ENCODE results near the gene ALDOB. TPM values are rescaled to one million over a fixed set of nuclear protein-coding genes. Genes with fewer than 3 reads are reported as not detected.

Gene ALDOB
- total and polyA plus RNA-seq, 2 of the 13 experiments (the other 11 are each of a cell fraction or from before 2014, with no cell fraction given) = 0.29 to 0.97 TPM

DNA sequence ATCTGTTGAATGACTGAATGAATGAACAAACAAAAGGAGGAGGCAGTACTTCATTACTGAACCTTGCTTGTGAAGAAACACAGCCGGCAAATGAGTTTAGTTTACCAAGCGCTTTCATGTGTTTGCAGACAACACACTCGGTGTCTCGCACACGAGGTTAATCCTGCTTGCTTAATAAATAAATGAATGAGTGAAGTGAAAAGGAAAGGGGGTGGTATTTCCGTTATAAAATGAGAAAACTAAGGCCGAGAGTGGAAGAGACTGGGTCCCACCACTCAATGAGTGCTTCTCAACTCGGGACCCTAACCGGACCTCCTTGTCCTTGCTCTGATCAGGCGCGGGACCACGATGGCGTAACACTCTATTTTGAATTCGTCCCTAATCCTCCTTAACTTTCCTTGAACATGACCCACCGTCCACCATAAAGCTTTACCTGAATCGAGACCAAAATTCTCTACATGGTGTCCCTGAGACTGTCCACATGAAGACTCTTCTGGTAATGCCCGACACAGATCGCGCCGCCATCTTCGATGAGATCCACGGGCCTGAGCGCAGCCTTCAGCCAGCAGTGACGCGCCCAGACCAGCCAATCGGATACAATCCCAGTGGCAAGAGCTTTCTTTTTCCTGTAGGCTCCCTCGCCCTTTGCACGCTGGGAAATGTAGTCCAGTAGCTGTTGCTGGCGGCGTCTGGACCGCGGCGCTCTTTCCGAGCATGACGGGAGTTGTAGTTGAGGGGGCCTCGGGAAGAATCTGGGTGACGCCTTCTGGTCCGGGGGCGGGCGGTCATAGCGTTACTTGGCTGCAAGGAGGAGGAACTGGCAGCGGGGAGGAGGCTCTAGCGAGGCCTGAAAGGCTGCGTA lies 37.3 kb downstream of the ALDOB start, which contains the start of the genes MRPL50 and ZNF189 (continued):
- no peak for TF ChIP-seq ZNF460 (CRISPR knock-in tag; IDR thresholded peaks at IDR 0.05; ENCODE audit: borderline replicate concordance)
- no peak for TF ChIP-seq ZNF34 (CRISPR knock-in tag; IDR thresholded peaks at IDR 0.05; ENCODE audit: borderline replicate concordance)
- peak; percentile 64; the same call in 1 of the 2 replicates for TF ChIP-seq TP53 (CRISPR knock-in tag; conservative IDR thresholded peaks at IDR 0.05)
- peak; percentile 97 for TF ChIP-seq ZNF335 (CRISPR knock-in tag; IDR thresholded peaks at IDR 0.05)
- TF ChIP-seq THYN1 (CRISPR knock-in tag; IDR thresholded peaks at IDR 0.05; ENCODE audit: borderline replicate concordance, low read depth) = peak; percentile 88; the same call in 1 of the 2 replicates
- TF ChIP-seq, protein P1, sequence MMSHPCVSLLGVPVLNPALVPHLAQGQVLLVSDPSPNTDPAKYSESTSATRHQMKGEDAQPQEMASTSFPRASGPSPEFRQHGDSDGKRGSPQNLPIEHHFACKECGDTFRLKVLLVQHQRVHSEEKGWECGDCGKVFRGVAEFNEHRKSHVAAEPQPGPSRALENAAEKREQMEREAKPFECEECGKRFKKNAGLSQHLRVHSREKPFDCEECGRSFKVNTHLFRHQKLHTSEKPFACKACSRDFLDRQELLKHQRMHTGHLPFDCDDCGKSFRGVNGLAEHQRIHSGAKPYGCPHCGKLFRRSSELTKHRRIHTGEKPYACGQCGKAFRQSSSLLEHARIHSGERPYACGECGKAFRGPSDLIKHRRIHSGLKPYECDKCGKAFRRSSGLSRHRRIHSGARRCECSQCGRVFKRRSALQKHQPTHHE (CRISPR knock-in tag; IDR thresholded peaks at IDR 0.05; ENCODE audit: borderline replicate concordance) = no peak
- 0 out of 2 replicates have a peak, but pooled peaks have one; percentile 43 for TF ChIP-seq ZNF30 (CRISPR knock-in tag; IDR thresholded peaks at IDR 0.05)
- TF ChIP-seq, protein P2, sequence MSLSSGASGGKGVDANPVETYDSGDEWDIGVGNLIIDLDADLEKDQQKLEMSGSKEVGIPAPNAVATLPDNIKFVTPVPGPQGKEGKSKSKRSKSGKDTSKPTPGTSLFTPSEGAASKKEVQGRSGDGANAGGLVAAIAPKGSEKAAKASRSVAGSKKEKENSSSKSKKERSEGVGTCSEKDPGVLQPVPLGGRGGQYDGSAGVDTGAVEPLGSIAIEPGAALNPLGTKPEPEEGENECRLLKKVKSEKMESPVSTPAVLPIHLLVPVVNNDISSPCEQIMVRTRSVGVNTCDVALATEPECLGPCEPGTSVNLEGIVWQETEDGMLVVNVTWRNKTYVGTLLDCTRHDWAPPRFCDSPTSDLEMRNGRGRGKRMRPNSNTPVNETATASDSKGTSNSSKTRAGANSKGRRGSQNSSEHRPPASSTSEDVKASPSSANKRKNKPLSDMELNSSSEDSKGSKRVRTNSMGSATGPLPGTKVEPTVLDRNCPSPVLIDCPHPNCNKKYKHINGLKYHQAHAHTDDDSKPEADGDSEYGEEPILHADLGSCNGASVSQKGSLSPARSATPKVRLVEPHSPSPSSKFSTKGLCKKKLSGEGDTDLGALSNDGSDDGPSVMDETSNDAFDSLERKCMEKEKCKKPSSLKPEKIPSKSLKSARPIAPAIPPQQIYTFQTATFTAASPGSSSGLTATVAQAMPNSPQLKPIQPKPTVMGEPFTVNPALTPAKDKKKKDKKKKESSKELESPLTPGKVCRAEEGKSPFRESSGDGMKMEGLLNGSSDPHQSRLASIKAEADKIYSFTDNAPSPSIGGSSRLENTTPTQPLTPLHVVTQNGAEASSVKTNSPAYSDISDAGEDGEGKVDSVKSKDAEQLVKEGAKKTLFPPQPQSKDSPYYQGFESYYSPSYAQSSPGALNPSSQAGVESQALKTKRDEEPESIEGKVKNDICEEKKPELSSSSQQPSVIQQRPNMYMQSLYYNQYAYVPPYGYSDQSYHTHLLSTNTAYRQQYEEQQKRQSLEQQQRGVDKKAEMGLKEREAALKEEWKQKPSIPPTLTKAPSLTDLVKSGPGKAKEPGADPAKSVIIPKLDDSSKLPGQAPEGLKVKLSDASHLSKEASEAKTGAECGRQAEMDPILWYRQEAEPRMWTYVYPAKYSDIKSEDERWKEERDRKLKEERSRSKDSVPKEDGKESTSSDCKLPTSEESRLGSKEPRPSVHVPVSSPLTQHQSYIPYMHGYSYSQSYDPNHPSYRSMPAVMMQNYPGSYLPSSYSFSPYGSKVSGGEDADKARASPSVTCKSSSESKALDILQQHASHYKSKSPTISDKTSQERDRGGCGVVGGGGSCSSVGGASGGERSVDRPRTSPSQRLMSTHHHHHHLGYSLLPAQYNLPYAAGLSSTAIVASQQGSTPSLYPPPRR (CRISPR knock-in tag; IDR thresholded peaks at IDR 0.05; ENCODE audit: borderline replicate concordance) = no peak; the same call in 1 of the 2 replicates
- TF ChIP-seq NR2F1 (CRISPR knock-in tag; IDR thresholded peaks at IDR 0.05) = 0 out of 4 replicates have a peak, but pooled peaks of 1 of the 2 experiments have one; percentile 6
- TF ChIP-seq TCF7 (IDR thresholded peaks at IDR 0.05; ENCODE audit: low read depth) = no peak
- TF ChIP-seq REL (CRISPR knock-in tag; conservative IDR thresholded peaks at IDR 0.05) = no peak
- peak; percentile 73 for TF ChIP-seq MIXL1 (CRISPR knock-in tag; IDR thresholded peaks at IDR 0.05)
- 0 out of 2 replicates have a peak, but pooled peaks have one; percentile 63 for TF ChIP-seq ELF4 (CRISPR knock-in tag; IDR thresholded peaks at IDR 0.05; ENCODE audit: borderline replicate concordance)
- TF ChIP-seq, protein P3, sequence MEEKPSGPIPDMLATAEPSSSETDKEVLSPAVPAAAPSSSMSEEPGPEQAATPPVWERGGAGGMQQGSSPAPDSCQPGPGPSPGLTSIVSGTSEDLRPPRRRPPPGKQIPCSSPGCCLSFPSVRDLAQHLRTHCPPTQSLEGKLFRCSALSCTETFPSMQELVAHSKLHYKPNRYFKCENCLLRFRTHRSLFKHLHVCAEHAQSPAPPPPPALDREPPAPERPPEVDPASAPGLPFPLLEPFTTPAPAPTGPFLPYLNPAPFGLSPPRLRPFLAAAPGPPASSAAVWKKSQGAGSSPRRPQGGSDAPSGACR (CRISPR knock-in tag; IDR thresholded peaks at IDR 0.05) = no peak
- TF ChIP-seq ZKSCAN5 (CRISPR knock-in tag; IDR thresholded peaks at IDR 0.05) = peak; percentile 38; the same call in 1 of the 2 replicates
- no peak for TF ChIP-seq FUBP1 (CRISPR knock-in tag; IDR thresholded peaks at IDR 0.05; ENCODE audit: borderline replicate concordance)
- peak; percentile 22 for TF ChIP-seq TOPORS (CRISPR knock-in tag; IDR thresholded peaks at IDR 0.05)
- TF ChIP-seq XRCC5 (optimal IDR thresholded peaks at IDR 0.05; ENCODE audit: low read length) = peak; percentile 82
- TF ChIP-seq ZNF674 (CRISPR knock-in tag; IDR thresholded peaks at IDR 0.05; ENCODE audit: low read depth) = no peak
- TF ChIP-seq U2AF2 (IDR thresholded peaks at IDR 0.05; ENCODE audit: low read depth, low read length) = no peak
